SW480 (cell line): ENCODE results near the gene SLC5A8.

Experiments used
- DNase-seq: peaks from one replicate; pipeline ENCODE4 v3.0.0-alpha.2; 2016; ENCODE audit warnings: low spot score

The SLC5A8 gene

DNA sequence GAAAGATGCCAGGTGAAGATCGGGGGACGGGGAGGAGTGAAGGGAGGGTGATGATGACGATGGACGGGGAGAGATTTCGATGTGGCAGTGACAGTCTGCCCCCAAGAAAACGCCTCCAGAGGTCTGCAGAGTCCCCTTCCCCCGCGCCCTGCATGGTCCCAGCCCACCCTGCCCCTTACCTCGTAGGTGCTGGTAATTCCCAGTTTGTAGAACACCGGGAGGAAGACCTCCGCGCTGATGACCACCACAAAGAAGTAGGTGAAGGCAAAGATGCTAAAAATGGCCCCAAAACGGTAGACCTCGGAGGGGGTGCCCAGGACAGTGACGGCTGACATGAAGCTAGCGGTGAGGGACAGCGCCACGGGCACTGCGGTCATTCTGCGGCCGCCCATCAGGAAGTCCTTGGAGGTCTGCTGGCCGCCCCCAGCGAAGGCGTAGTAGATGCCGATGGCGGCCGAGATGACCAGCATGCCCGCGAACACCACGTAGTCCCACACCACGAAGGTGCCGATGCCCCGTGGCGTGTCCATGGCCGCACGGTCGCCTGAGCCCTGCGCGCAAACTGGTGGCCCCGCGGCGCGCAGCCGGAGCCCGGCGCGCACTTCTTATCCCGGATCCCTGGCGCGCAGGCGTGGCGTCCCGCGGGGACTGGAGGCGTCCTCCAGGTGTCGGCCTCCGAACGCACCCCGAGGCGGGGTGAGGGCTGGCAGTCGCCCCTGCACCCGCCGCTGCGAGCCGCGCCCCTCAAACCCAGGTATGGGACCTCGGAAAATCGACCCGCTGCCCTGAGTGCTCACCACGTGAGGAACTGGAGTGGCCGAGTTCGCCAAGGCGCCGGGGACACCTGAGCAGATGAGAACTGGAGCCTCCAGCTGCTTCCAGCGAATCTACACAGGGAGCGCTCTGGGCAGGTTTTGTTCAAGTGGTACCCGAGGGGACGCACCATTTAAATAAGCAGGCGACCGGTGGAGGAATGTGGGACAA, at the start of gene SLC5A8:
Gene SLC5A8 (minus strand): TSS at position 920 of the 984 bp plus-strand sequence. CDS start 390 bp downstream, at position 530.
- DNase-seq, result no peak

DNA sequence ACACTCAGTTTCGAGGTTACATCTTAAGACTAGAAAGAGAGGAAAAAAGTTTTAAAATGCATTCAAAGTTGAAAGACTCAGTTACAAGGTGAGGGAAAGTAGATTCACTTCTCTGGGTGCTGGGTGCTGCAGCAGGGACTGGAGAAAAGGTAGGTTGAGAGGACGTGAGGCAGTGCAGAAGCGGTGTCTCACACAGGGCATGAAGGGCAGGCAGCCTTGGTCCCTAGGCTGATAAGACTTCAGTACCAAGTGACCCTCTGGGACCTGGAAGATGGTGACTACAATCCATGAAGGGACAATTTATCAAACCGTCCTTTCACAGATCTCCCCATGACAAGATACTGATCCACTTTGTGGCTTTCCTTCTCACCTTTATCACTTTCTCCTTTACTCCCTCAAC, 47.3 kb upstream of the SLC5A8 start:
- DNase-seq, result no peak

DNA sequence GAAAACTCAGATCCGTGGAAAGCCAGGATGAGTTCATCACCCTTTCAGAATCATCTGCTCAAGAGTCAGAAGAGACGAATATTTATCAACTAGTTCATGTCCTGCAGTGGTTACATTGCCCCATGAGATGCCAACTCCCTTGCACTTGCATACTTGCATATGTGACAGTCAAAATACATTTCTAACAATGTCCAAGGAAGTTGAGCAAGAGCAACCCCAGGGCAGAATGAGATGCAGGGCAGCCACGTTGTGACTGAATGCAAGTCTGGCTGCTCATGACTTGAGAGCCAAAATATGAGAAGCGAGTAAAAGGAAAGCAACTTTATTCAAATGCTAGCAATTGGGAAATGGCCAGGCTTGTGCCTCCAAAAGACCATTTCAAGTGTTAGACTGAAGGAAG, 46.2 kb upstream of the SLC5A8 start:
- no peak for DNase-seq

GRCh38 chr12:101243616-101244015, 33.6 kb upstream of the SLC5A8 start:
- no peak for DNase-seq

DNA sequence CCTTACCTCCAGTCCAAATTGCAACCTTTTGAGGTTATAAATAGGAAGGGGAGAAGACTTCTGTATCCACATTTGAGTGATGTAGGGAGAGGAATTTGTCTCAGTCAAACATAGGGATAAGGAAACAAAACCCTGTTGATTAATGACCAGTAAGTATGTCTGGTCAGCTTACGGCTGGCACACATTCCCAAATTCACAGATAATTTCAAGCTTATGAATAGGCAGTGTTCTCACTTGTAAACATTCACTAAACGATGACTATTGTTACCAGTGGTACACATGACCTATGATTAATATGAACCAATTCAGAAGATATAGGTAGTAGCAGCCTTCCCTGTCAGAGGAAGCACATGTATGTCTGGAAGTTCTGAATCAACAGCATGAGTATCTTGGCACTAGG, 33.0 kb upstream of the SLC5A8 start:
- no peak for DNase-seq

GRCh38 chr12:101238800-101239329, 28.8 kb upstream of the SLC5A8 start:
- DNase-seq, result no peak

DNA sequence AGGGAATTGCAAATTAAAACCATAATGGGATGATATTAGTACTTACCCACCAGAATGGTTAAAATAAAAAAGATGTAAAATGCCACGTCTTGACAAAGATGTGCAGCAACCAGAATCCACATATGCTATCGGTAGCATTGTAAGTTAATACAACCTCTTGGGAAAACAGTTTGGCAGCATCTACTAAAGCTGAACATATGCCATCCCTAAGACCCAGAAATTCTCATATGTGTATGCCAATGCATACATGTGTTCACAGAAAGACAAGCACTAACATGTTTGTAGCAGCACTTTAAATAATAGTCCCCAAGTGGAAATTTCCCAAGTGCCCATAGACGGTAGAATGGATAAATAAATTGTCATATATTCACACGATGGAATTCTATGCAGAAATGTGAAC, 28.3 kb upstream of the SLC5A8 start:
- no peak for DNase-seq

DNA sequence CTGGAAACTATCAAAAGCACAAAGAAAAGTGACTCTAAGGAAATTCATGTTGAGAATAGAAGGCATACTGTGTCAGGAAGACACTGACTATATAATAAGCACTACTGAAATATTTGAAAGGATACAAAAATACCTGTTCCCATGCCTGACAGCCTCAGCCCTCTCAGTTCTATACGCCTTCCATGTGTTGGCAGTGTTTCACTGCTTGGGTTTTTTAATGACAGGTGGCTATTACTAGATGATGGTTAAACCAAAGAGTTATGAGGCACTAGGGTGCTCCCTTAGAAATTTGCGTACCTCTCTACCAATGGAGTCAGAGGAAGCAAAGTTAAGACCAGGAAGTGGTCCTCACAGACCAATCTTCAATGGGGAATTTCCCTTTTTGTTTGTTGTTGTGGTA, 25.6 kb upstream of the SLC5A8 start:
- DNase-seq, result no peak

GRCh38 chr12:101231636-101232035, 21.6 kb upstream of the SLC5A8 start:
- DNase-seq, result no peak

DNA sequence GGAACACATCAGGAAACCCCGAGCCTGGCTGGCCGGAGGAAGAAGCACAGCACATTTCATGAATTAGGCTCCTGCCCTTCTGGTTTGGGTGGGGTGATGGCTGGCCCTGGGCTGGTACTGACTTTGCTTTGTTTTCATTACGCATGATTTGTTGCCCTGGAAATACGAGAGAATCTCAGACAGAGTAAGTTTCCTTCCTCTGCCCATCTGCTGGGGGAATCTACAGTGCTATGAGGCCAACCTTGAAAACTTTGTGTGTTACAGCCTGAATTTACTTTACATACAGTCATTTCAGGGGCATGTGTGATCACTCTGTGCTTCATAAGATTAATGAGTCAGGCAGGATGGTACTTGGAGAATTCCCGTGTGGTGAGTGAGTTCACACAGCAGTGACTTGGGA, 20.5 kb upstream of the SLC5A8 start:
- DNase-seq, result no peak

GRCh38 chr12:101229841-101230241, 19.8 kb upstream of the SLC5A8 start:
- DNase-seq, result no peak

GRCh38 chr12:101221301-101221700, 11.3 kb upstream of the SLC5A8 start:
- DNase-seq, result no peak

DNA sequence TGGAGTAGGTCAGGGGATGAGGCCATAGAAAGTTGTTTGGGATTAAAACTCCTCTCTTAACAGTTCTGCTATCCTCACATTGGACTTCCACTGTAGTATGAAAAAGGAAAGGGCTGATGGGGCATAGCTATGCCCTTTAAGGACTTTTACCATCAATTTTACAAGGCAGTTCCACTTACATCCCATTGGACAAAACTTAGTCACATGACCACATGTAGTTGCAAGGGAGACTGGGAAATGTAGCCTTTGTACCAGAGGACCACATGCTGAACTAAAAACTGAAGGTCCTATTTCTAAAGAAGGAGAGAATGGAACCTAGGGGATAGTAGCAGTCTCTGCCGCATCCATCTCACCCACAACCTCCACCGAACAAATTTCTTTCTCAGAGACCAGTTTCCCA, 6.8 kb upstream of the SLC5A8 start:
- DNase-seq, result no peak

DNA sequence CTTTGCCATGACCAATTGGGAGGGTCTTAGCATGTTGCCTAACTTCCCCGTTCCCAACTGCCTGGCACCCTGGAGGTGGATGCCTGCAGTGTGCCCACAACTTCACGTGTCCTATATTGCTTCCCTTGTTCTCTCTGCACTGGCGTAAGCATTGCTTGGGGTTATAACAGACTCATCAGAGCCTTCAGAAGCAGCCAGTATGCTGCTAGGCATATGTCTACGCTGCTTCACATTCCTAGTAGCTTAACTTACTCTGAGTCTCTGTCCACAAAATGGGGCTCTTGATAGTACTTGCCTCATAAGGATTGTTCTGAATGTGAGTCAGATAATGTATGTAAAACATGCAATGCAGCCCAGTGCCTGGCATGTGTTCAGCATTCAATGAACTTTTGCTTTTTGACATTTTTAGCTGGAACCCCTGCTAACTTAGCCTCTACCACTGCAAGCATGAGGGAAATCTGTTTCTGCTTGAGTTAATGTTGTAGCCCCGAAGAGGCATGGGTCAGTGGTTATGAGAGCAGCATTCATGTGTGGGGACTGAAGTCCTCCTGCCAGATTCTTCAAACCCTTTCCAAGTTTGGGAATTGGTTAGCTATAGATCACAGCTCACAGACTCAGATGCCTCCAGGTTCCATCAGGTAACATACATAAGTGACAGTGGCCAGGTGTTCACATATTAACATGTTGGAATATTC, 2.8 kb downstream of the SLC5A8 start:
- DNase-seq, result no peak

DNA sequence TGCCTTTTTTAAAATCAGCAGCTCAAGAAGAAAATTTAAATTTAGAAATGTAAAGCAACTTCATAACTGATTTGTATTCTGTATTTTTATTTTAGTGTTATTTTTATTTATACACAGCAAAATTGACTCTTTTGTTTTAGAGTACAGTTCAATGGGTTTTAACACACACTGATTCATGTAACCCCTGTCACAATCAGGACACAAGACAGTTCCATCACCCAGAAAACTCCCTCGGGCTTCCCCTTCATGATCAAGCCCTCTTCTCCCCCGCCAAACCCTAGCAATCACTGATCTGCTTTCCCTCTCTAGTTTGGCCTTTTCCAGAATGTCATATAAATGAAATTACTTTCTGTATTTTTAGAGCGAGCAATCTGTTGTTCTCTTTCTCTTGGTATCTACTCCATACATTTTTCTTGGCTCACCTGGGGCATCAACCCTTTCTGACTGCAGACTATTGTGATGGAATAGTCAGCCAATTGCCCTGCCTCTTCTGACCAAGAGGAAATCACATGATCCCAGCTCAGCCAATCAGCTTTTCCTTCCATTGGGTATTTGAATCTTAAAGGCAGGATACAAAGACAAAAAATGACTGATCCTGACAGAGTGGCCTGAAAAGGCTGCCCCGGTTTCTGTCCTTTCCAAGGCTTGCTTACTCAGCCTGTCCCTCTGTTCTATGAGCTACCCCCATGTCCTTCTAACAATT, 5.3 kb downstream of the SLC5A8 start:
- DNase-seq, result no peak

DNA sequence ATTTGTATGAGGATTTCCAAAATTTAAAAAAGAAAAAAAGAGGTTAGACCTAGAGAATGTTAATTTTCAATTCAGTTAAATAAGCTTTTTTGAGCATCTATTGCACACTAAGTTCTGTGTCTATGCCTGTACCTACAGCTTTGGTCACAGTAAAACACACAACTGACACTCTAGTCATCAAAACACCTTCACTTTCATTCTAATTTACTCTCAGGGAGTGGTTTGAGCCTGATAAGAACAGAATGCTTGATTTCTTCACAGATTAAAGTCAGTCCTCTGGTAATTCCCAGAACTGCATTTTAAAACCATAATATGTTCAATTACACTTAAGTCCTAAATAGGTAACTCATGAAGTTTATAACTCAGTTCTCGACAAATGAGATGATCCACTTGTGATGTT, 9.2 kb downstream of the SLC5A8 start:
- DNase-seq, result no peak

DNA sequence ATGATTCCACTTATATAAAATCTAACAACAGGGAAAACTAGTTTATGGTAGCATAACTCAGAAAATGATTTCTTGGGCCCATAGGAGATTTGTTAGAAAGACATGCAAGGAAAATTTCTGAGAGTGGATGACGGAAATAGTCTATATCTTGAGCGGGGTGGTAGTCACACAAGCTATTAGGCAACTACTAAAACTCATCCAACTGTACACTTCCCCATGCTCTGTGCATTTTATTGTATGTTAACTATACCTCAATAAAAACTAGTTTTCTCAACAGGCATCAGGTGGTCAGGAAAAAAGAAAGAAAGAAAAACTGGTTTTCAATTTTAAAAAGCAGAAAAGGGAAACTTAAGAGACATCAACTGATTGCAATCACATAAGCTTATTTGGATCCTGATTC, 9.9 kb downstream of the SLC5A8 start:
- no peak for DNase-seq

DNA sequence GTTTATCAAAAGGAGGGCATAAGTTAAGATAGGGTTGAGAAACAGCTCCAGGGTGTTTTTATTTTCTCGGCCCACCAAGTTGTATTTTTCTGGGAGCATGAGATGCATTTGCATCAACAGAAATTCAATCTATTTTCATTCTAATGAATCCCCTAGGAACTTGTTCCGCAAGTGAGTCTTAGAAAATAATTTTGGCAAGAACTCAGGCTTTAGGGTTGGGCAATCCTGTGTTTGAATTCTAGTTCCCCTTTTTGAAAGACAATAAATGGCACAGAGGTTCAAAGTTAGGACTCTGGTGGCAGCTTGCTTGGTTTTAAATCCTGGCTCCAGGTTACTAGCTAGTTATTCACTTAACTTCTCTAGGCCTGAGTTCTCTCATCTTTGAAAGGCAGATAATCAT, 23.7 kb downstream of the SLC5A8 start:
- no peak for DNase-seq

DNA sequence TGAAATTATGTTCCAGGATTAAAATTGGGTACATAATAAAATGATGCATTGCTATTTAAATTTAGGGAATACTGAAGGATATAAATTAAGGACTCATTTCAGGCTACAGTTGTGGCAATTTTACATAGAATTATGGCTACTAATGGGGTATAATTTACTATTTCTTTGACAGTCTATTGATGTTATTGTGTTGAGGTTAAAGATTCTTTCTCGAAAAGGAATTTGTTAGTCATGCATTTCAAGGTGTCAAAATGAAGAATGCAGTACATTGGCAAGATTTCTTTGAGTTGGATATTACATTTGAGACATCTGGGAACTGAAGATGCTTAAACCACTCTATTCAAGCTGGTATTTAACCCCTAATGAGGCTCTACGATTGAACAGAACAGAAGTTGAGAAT, 28.3 kb downstream of the SLC5A8 start:
- DNase-seq, result no peak

GRCh38 chr12:101174541-101174940, 35.5 kb downstream of the SLC5A8 start:
- no peak for DNase-seq

DNA sequence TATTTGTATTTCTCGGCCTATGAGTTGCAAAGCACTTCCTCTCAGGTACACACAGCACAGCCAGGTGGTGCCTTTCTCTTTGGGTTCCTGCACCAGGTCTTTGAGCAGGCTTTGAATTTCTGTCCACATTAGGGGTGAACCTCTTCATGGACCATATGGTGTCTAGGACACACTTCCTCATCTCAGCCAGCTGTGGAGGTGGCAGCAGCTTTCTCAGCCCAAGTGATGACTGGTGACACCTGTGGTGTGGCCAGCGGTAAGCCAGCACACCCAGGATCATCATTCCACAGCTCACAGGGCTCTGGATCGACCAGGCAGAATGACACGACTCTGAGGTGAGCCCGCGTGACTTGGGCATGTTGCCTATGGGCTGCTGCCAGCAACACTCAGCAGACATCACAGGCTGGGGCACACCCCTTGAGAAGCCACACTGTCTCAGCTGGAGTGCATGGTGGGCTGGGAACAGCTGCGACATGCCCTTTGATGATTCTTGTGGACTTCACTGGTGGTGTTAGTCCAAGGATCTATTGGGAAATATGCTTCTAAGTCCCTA, 36.8 kb downstream of the SLC5A8 start:
- DNase-seq, result no peak

DNA sequence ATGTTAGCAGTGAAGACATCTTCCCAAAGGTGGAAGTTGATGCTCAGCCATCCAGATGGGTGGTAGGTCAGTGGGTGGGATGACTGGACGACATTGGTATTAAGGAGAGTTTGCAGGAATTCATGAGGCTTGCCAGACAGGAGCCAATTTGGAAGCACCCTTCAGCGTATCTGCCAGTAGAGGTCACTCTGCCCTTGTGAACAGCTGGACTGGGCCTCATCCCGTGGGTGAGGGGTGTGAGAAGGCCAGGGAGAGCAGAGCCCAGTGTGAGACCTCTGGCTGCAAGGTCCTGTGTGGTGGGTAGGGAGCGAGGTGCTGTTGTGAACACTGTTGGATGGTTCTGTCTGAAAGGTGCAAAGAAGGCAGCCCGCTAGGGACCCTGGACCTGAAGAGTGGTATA, 37.7 kb downstream of the SLC5A8 start:
- no peak for DNase-seq
